Mucosa of stomach (tissue), 1 donor: ENCODE results near the gene FRYL.
"Not testable (repeated sequence)": the region's sequence is repeated elsewhere in the genome, so short reads cannot be mapped to it uniquely, and the experiment has no call there.

ENCODE experiments used
- H3K27me3 ChIP-seq: one replicate; pipeline ENCODE4 v1.7.0; 2013; ENCODE audit warnings: mild to moderate bottlenecking, low read length; ENCODE audit not compliant: control insufficient read depth, insufficient read depth
- H3K36me3 ChIP-seq: one replicate; pipeline ENCODE4 v1.7.0; 2013; ENCODE audit warnings: low read length; ENCODE audit not compliant: control insufficient read depth, insufficient read depth
- H3K4me1 ChIP-seq: one replicate; pipeline ENCODE4 v1.7.0; 2013; ENCODE audit warnings: mild to moderate bottlenecking, low read length; ENCODE audit not compliant: control insufficient read depth, insufficient read depth
- H3K4me3 ChIP-seq: one replicate; pipeline ENCODE4 v1.7.0; 2013; ENCODE audit warnings: low read length
- H3K9ac ChIP-seq: one replicate; pipeline ENCODE4 v1.7.0; 2013; ENCODE audit warnings: mild to moderate bottlenecking, low read length, moderate library complexity
- H3K9me3 ChIP-seq: one replicate; pipeline ENCODE4 v1.7.0; 2013; ENCODE audit warnings: mild to moderate bottlenecking, low read length, moderate library complexity; ENCODE audit not compliant: control insufficient read depth
- donor health status: Pancreatic carcinoma.

Gene FRYL

GRCh38 chr4:48478273-48478672, 301.8 kb downstream of the FRYL start:
- Histone ChIP-seq H3K9ac (no peak overlapping the region), H3K9me3 (no peaks in the 10 kb centered on the region), H3K27me3 (peaks cover 16% of the 10 kb centered on the region), H3K36me3 (no peaks in the 10 kb centered on the region), H3K4me3 (no peak overlapping the region), H3K4me1 (no peaks in the 10 kb centered on the region)

DNA sequence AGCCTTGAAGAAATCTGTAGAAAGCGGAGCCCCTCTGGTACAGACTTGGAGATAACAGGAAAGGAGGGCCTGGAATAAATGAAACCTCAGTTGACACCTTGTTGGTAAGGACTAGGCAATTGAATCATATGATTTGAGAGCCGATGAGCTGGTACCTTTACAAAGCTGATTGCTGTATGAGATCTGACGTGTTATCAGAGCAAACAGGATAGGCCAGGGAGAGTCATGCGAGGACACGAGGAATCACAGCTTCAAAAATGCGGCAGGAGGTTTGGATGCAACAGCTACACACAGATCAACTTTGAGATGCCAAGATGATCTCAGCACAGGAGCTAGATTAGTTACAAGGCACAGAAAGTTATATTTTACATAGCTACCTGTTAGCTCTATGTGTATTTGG, 304.3 kb downstream of the FRYL start:
- Histone ChIP-seq H3K4me3 (no peak overlapping the region), H3K9ac (no peak overlapping the region), H3K9me3 (no peaks in the 10 kb centered on the region), H3K27me3 (no peaks in the 10 kb centered on the region), H3K4me1 (no peaks in the 10 kb centered on the region), H3K36me3 (no peaks in the 10 kb centered on the region)

DNA sequence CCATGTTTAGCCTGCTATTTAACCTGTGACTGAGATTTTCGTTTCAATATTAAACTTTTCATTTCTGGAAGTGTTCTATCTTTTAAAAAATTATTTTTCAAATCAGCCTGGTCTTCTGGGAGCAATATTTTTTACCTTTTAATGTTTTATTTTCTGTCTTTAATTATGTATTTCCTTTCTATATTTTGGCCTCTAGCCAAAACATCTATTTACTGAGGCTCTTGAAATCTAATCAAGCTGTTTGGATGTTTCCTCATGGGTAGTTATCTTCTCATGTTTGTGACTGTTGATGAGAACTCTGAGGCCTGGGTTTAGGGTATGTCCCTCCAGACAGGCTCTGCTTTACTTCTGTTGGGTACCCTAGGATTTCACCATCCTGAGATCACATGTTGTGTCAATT, 307.3 kb downstream of the FRYL start:
- Histone ChIP-seq H3K9ac (no peak overlapping the region), H3K9me3 (no peaks in the 10 kb centered on the region), H3K4me3 (no peak overlapping the region), H3K4me1 (no peaks in the 10 kb centered on the region), H3K36me3 (no peaks in the 10 kb centered on the region), H3K27me3 (no peaks in the 10 kb centered on the region)

GRCh38 chr4:48470570-48470969, 309.5 kb downstream of the FRYL start:
- H3K9ac ChIP-seq = no peak overlapping the region
- no peaks in the 10 kb centered on the region for H3K9me3 ChIP-seq
- no peaks in the 10 kb centered on the region for H3K4me1 ChIP-seq
- no peaks in the 10 kb centered on the region for H3K27me3 ChIP-seq
- H3K36me3 ChIP-seq = no peaks in the 10 kb centered on the region
- no peak overlapping the region for H3K4me3 ChIP-seq

GRCh38 chr4:48470137-48470536, 309.9 kb downstream of the FRYL start:
- Histone ChIP-seq H3K27me3 (no peaks in the 10 kb centered on the region), H3K36me3 (no peaks in the 10 kb centered on the region), H3K9ac (no peak overlapping the region), H3K4me3 (no peak overlapping the region), H3K4me1 (no peaks in the 10 kb centered on the region), H3K9me3 (no peaks in the 10 kb centered on the region)

GRCh38 chr4:48467891-48468290, 312.2 kb downstream of the FRYL start:
- no peaks in the 10 kb centered on the region for H3K27me3 ChIP-seq
- H3K9ac ChIP-seq = no peak overlapping the region
- H3K36me3 ChIP-seq = no peaks in the 10 kb centered on the region
- H3K4me3 ChIP-seq = no peak overlapping the region
- no peaks in the 10 kb centered on the region for H3K4me1 ChIP-seq
- no peaks in the 10 kb centered on the region for H3K9me3 ChIP-seq

- H3K4me3 ChIP-seq = no peak overlapping the region
- no peaks in the 10 kb centered on the region for H3K4me1 ChIP-seq
- H3K9ac ChIP-seq = no peak overlapping the region
- no peaks in the 10 kb centered on the region for H3K9me3 ChIP-seq
- H3K36me3 ChIP-seq = no peaks in the 10 kb centered on the region
- no peaks in the 10 kb centered on the region for H3K27me3 ChIP-seq
Observed at GRCh38 chr4:48467442-48467841, 312.6 kb downstream of the FRYL start.

GRCh38 chr4:48462363-48462762, 317.7 kb downstream of the FRYL start:
- Histone ChIP-seq H3K4me3 (no peak overlapping the region), H3K4me1 (no peaks in the 10 kb centered on the region), H3K36me3 (no peaks in the 10 kb centered on the region), H3K9ac (no peak overlapping the region), H3K27me3 (no peaks in the 10 kb centered on the region), H3K9me3 (no peaks in the 10 kb centered on the region)

- Histone ChIP-seq H3K4me1 (no peaks in the 10 kb centered on the region), H3K4me3 (no peak overlapping the region), H3K27me3 (no peaks in the 10 kb centered on the region), H3K9me3 (no peaks in the 10 kb centered on the region), H3K36me3 (no peaks in the 10 kb centered on the region), H3K9ac (no peak overlapping the region)
Observed at GRCh38 chr4:48461000-48461399, 319.1 kb downstream of the FRYL start.

GRCh38 chr4:48454591-48454990, 325.5 kb downstream of the FRYL start:
- Histone ChIP-seq H3K4me3 (no peak overlapping the region), H3K9me3 (no peaks in the 10 kb centered on the region)

DNA sequence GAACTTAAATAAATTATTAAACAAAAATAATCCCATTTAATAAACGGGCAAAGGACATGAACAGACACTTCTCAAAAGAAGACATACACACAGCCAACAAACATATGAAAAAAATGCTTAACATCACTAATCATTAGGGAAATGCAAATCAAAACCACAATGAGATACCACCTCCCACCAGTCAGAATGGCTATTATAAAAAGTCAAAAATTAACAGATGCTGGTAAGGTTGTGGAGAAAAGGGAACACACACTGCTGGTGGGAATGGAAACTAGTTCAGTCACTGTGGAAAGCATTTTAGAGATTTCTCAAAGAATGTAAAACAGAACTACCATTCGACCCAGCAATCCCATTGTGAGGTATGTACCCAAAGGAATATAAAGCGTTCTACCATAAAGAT, 328.4 kb downstream of the FRYL start:
- not testable (repeated sequence) for H3K9ac ChIP-seq, H3K4me1 ChIP-seq, H3K27me3 ChIP-seq, H3K9me3 ChIP-seq, H3K4me3 ChIP-seq, H3K36me3 ChIP-seq

More at GRCh38 chr4:48454591-48454990, 325.5 kb downstream of the FRYL start:
- Histone ChIP-seq H3K4me1 (no peaks in the 10 kb centered on the region), H3K27me3 (no peaks in the 10 kb centered on the region), H3K36me3 (no peaks in the 10 kb centered on the region), H3K9ac (no peak overlapping the region)

DNA sequence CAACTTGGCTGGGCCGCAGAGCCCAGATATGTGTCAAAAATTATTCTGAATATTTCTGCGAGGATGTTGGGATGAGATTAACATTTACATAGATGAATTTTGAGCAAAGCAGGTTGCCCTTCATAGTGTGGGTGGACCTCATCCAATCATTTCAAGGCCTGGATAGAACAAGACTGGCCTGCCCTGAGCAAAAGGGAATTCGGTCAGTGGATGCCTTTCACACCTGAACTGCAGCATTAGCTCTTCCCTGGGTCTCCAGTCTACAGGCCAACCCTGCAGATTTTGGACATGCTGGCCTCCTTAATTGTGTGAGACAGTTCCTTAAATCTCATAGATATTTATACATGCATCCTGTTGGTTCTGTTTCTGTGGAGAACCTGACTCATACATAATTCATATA, 329.3 kb downstream of the FRYL start:
- no peaks in the 10 kb centered on the region for H3K27me3 ChIP-seq
- H3K9ac ChIP-seq = no peak overlapping the region
- H3K4me3 ChIP-seq = no peak overlapping the region
- no peaks in the 10 kb centered on the region for H3K9me3 ChIP-seq
- no peaks in the 10 kb centered on the region for H3K4me1 ChIP-seq
- no peaks in the 10 kb centered on the region for H3K36me3 ChIP-seq

DNA sequence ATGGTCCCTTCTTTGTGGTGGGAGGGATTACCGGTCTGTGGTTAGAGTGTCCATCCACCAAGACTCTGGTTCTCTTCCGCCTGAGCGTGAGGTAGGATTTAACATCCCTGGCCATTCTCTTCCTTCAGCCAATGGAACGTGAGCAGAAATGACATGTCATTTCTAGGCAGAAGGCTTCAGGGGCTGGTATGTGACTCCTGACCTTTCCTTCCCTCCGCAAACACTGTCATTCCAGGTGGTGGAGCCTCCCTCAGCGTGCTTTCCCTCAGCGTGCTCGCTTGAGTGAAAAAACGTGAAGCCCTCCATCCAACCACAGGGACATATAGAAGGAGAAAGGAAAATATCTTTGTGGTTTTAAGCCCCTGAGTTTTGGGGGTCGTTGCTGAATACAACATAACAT, 330.9 kb downstream of the FRYL start:
- Histone ChIP-seq H3K4me1 (no peaks in the 10 kb centered on the region), H3K27me3 (no peaks in the 10 kb centered on the region), H3K9me3 (no peaks in the 10 kb centered on the region), H3K4me3 (no peak overlapping the region), H3K36me3 (no peaks in the 10 kb centered on the region), H3K9ac (no peak overlapping the region)
